GM23248 (cell line): ENCODE data around the gene DUSP1.

Source experiments
- EZH2 ChIP-seq: fragments of 200-600 bp; sonication (generic); IDR thresholded peaks from 2 replicates; pipeline ENCODE4 v1.6.1; 2018; ENCODE audit warnings: antibody characterized with exemption, mild to moderate bottlenecking; ENCODE audit not compliant: insufficient read depth, poor library complexity, severe bottlenecking
- EZH2phosphoT487 ChIP-seq: fragments of 200-600 bp; sonication (generic); IDR thresholded peaks from 2 replicates; pipeline ENCODE4 v1.6.1; 2018; ENCODE audit warnings: antibody characterized with exemption, moderate library complexity, mild to moderate bottlenecking, low read depth; ENCODE audit not compliant: insufficient read depth

DNA sequence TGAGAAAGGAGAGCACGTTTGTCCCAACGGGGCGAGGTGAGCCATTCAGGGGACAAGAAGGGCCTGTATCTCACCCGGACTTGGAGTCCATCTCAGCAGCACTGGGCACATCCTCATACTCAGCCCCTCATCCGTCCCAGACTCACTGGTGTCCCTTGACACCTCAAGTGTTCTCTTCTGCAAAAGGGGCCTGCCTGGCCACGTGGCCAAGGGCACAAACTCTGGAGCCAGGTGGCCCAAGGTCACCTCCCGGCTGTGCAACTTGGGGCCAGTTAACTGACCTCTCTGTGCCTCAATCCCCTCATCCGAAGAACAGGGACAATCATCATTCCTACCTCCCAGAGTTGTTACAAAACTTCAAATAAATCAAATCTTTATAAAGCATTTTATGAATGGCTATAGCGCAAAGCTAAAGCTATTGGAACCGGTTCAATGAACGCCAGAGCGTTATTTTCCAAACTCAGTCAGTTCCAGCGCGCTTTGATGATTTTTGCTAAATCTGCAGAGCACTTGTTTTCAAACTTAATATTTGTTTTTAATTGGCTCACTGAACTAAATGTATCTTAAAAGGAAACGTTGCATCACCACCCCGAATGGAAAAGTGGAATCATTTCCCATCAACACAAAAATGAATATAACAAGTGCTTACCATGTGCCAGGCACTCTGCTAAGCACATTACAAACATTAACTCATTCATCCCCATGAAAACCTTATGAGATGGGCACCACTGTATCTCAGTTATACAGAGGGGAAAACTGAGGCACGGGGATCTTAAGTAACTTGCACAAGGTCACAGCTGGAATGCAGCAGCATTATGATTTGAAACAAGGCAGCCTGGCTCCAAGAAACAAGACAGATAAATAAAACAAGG, 49.3 kb downstream of the DUSP1 start:
- TF ChIP-seq EZH2 (no peak), EZH2phosphoT487 (no peak)
